ENCODE measurements around the gene AP3M1.
"Not testable (repeated sequence)": the region's sequence is repeated elsewhere in the genome, so short reads cannot be mapped to it uniquely, and the experiment has no call there.

The AP3M1 gene

GRCh38 chr10:74150204-74150989 lies at the start of gene AP3M1:
Gene AP3M1 (minus strand): TSS chr10:74150828. CDS start chr10:74138379, 12,449 bp downstream.
- peak; percentile 76 for DNase-seq

GRCh38 chr10:74199315-74199714 lies 48.7 kb upstream of the AP3M1 start:
- no peak for DNase-seq

GRCh38 chr10:74194999-74195398 lies 44.4 kb upstream of the AP3M1 start:
- no peak for DNase-seq

- no peak for DNase-seq
Observed at GRCh38 chr10:74194545-74194944, 43.9 kb upstream of the AP3M1 start.

GRCh38 chr10:74190494-74190893 lies 39.9 kb upstream of the AP3M1 start:
- DNase-seq, result no peak

GRCh38 chr10:74189999-74190421 lies 39.4 kb upstream of the AP3M1 start:
- no peak for DNase-seq

- DNase-seq, result not testable (repeated sequence)
Observed at GRCh38 chr10:74188617-74189016, 38.0 kb upstream of the AP3M1 start.

- DNase-seq, result no peak
Observed at GRCh38 chr10:74187237-74187636, 36.6 kb upstream of the AP3M1 start.

- no peak for DNase-seq
Observed at GRCh38 chr10:74186678-74187077, 36.0 kb upstream of the AP3M1 start.

- no peak for DNase-seq
Observed at GRCh38 chr10:74179111-74179710, 28.6 kb upstream of the AP3M1 start.

- DNase-seq, result no peak
Observed at GRCh38 chr10:74178042-74178791, 27.6 kb upstream of the AP3M1 start.

GRCh38 chr10:74177140-74177677 lies 26.6 kb upstream of the AP3M1 start:
- peak; percentile 57 for DNase-seq

- DNase-seq, result peak; percentile 95
Observed at GRCh38 chr10:74176380-74177139, 25.9 kb upstream of the AP3M1 start.

GRCh38 chr10:74175510-74176379 lies 25.1 kb upstream of the AP3M1 start:
- no peak for DNase-seq

- no peak for DNase-seq
Observed at GRCh38 chr10:74174521-74174920, 23.9 kb upstream of the AP3M1 start.

- no peak for DNase-seq
Observed at GRCh38 chr10:74171625-74172024, 21.0 kb upstream of the AP3M1 start.

- no peak for DNase-seq
Observed at GRCh38 chr10:74167443-74167842, 16.8 kb upstream of the AP3M1 start.

GRCh38 chr10:74165530-74165901 lies 14.9 kb upstream of the AP3M1 start:
- DNase-seq, result no peak

GRCh38 chr10:74164716-74165529 lies 14.3 kb upstream of the AP3M1 start:
- DNase-seq, result no peak

GRCh38 chr10:74163319-74164068 lies 12.9 kb upstream of the AP3M1 start:
- DNase-seq, result no peak

All from activated CD4-positive, CD25-positive, alpha-beta regulatory T cell treated with anti-CD3 and anti-CD28 coated beads, Interleukin-2, amount 50 U/mL, for 72 hours (primary cell).